ENCODE data around the gene TNS2. TPM values are rescaled to one million over a fixed set of nuclear protein-coding genes. Genes with fewer than 3 reads are reported as not detected.
A peak's percentile ranks its signal among the peaks of the same experiment; 100 is the strongest.

Gene TNS2
- total RNA-seq, 1 experiment from 2014 or later, result 4.4 TPM

- Mint-ChIP-seq H3K27ac (ENCODE audit: unreplicated experiment) (peak overlapping the region; percentile 97), H3K36me3 (ENCODE audit: insufficient read depth, unreplicated experiment) (peaks cover 20% of the 10 kb centered on the region), H3K4me3 (ENCODE audit: unreplicated experiment) (peak overlapping the region; percentile 98), H3K4me1 (ENCODE audit: low read depth, unreplicated experiment) (peaks cover 14% of the 10 kb centered on the region), H3K9me3 (ENCODE audit: unreplicated experiment) (no peaks in the 10 kb centered on the region), H3K27me3 (ENCODE audit: insufficient read depth, unreplicated experiment) (no peaks in the 10 kb centered on the region)
- DNase-seq, result peak; percentile 96 to 98
- TF ChIP-seq CTCF (IDR thresholded peaks at IDR 0.05; ENCODE audit: insufficient read depth in 1 of 2, low read depth in 1 of 2, low read length in 1 of 2, severe bottlenecking in 1 of 2, unreplicated experiment in 1 of 2), result no peak
- Histone ChIP-seq H3K4me1 (peaks cover 40% of the 10 kb centered on the region), H3K36me3 (ENCODE audit: control insufficient read depth, insufficient read depth, low read length) (no peaks in the 10 kb centered on the region), H3K27me3 (replicated peaks; ENCODE audit: control insufficient read depth, insufficient read depth, low read length) (no peaks in the 10 kb centered on the region), H3K9me3 (no peaks in the 10 kb centered on the region), H3K4me3 (ENCODE audit: low read depth, low read length) (peak overlapping the region; percentile 78)
- POLR2A ChIA-PET, result interaction anchor here (0.5 to 1.6 kb wide), 9 partner anchors 19 to 573 kb away, joined by 3 to 12 read pairs (median 3); partner anchors contain the start of genes EIF4B, PFDN5, SOAT2 and SPRYD3
- CTCF ChIA-PET, result interaction anchor here (0.5 to 2.3 kb wide), 21 partner anchors 9 to 354 kb away, joined by 3 to 32 read pairs (median 5); partner anchors contain the start of genes AAAS, EIF4B, SOAT2 and SPRYD3
- intact Hi-C loops (cut with micrococcal nuclease; ENCODE audit: unreplicated experiment), result no loop called here
- BruUV-seq (replicated peaks), result no TSS peak
These were observed 4.4 kb downstream of the TNS2 start for GRCh38 chr12:53054112-53054878.

GRCh38 chr12:53055471-53056266, 5.8 kb downstream of the TNS2 start:
- Mint-ChIP-seq H3K4me3 (ENCODE audit: unreplicated experiment) (no peak overlapping the region), H3K9me3 (ENCODE audit: unreplicated experiment) (no peaks in the 10 kb centered on the region), H3K27ac (ENCODE audit: unreplicated experiment) (peak overlapping the region; percentile 50), H3K27me3 (ENCODE audit: insufficient read depth, unreplicated experiment) (no peaks in the 10 kb centered on the region), H3K36me3 (ENCODE audit: insufficient read depth, unreplicated experiment) (peaks cover 25% of the 10 kb centered on the region), H3K4me1 (ENCODE audit: low read depth, unreplicated experiment) (peaks cover 14% of the 10 kb centered on the region)
- intact Hi-C loops (cut with micrococcal nuclease; ENCODE audit: unreplicated experiment), result no loop called here
- CTCF ChIA-PET, result interaction anchor here (2.3 kb wide), 1 partner anchor 10 kb away, joined by 32 read pairs; no protein-coding TSS in a partner anchor
- no peak for TF ChIP-seq CTCF (IDR thresholded peaks at IDR 0.05; ENCODE audit: insufficient read depth in 1 of 2, low read depth in 1 of 2, low read length in 1 of 2, severe bottlenecking in 1 of 2, unreplicated experiment in 1 of 2)
- POLR2A ChIA-PET, result no interaction called here
- Histone ChIP-seq H3K9me3 (no peaks in the 10 kb centered on the region), H3K27me3 (replicated peaks; ENCODE audit: control insufficient read depth, insufficient read depth, low read length) (no peaks in the 10 kb centered on the region), H3K4me3 (ENCODE audit: low read depth, low read length) (no peak overlapping the region), H3K36me3 (ENCODE audit: control insufficient read depth, insufficient read depth, low read length) (no peaks in the 10 kb centered on the region), H3K4me1 (peaks cover 26% of the 10 kb centered on the region)
- no TSS peak for BruUV-seq (replicated peaks)
- no peak for DNase-seq

GRCh38 chr12:53056296-53056695, 6.4 kb downstream of the TNS2 start:
- no peak for DNase-seq
- no peaks in the 10 kb centered on the region for H3K36me3 ChIP-seq (ENCODE audit: control insufficient read depth, insufficient read depth, low read length)
- no peaks in the 10 kb centered on the region for H3K27me3 Mint-ChIP-seq (ENCODE audit: insufficient read depth, unreplicated experiment)
- no peaks in the 10 kb centered on the region for H3K27me3 ChIP-seq (replicated peaks; ENCODE audit: control insufficient read depth, insufficient read depth, low read length)
- intact Hi-C loops (cut with micrococcal nuclease; ENCODE audit: unreplicated experiment), result no loop called here
- no TSS peak for BruUV-seq (replicated peaks)
- peaks cover 29% of the 10 kb centered on the region for H3K36me3 Mint-ChIP-seq (ENCODE audit: insufficient read depth, unreplicated experiment)
- ChIA-PET CTCF (interaction anchor here (2.1 kb wide), 1 partner anchor 10 kb away, joined by 8 read pairs; no protein-coding TSS in a partner anchor), POLR2A (no interaction called here)
- no peak overlapping the region for H3K27ac Mint-ChIP-seq (ENCODE audit: unreplicated experiment)
- peaks cover 14% of the 10 kb centered on the region for H3K4me1 Mint-ChIP-seq (ENCODE audit: low read depth, unreplicated experiment)
- H3K4me3 ChIP-seq (ENCODE audit: low read depth, low read length), result no peak overlapping the region
- H3K9me3 ChIP-seq, result no peaks in the 10 kb centered on the region
- no peaks in the 10 kb centered on the region for H3K9me3 Mint-ChIP-seq (ENCODE audit: unreplicated experiment)
- no peak overlapping the region for H3K4me3 Mint-ChIP-seq (ENCODE audit: unreplicated experiment)
- peaks cover 20% of the 10 kb centered on the region for H3K4me1 ChIP-seq
- TF ChIP-seq CTCF (IDR thresholded peaks at IDR 0.05; ENCODE audit: insufficient read depth in 1 of 2, low read depth in 1 of 2, low read length in 1 of 2, severe bottlenecking in 1 of 2, unreplicated experiment in 1 of 2), result no peak

Data from Caco-2 (cell line).